Heart left ventricle (tissue), 16 donors: Measurements from ENCODE around the gene BCAR1. TPM values are rescaled to one million over a fixed set of nuclear protein-coding genes. Genes with fewer than 3 reads are reported as not detected.
A peak's percentile ranks its signal among the peaks of the same experiment; 100 is the strongest.

Source experiments
- ATAC-seq, 4 donors: fragments of 200-7000 bp; cut with Tn5 transposase; one replicate each; pipeline ENCODE4 v1.9.1; 2020 to 2022; ENCODE audit warnings: moderate library complexity in 4 of 4, mild to moderate bottlenecking in 3 of 4, moderate number of reproducible peaks in 1 of 4
- DNase-seq, 5 donors: peaks; one replicate each; pipeline ENCODE4 v3.0.0-alpha.2; 2020
- H3K27ac ChIP-seq, 12 donors: fragments of 200-600 bp; sonication (generic) in 4 of 12; one replicate each; pipeline versions ENCODE4 v1.5.0 to v1.8.0; 2016 to 2022; ENCODE audit warnings: mild to moderate bottlenecking in 2 of 12
- H3K27me3 ChIP-seq, 9 donors: fragments of 200-600 bp; sonication (generic) in 2 of 9; one replicate each; pipeline versions ENCODE4 v1.5.1 to v1.8.0; 2016 to 2022; ENCODE audit warnings: mild to moderate bottlenecking in 3 of 9
- H3K36me3 ChIP-seq, 9 donors: fragments of 200-600 bp; sonication (generic) in 2 of 9; one replicate each; pipeline versions ENCODE4 v1.5.0 to v1.8.0; 2018 to 2022; ENCODE audit warnings: mild to moderate bottlenecking in 2 of 9
- H3K4me1 ChIP-seq, 12 donors: fragments of 200-600 bp; sonication (generic) in 4 of 12; one replicate each; pipeline versions ENCODE4 v1.5.0 to v1.8.0; 2016 to 2022; ENCODE audit warnings: mild to moderate bottlenecking in 3 of 12
- H3K4me3 ChIP-seq, 12 donors: fragments of 200-600 bp; sonication (generic) in 4 of 12; one replicate each; pipeline versions ENCODE4 v1.5.0 to v1.8.0; 2017 to 2022; ENCODE audit warnings: mild to moderate bottlenecking in 9 of 12, moderate library complexity in 4 of 12
- H3K9me3 ChIP-seq, 12 donors: fragments of 200-600 bp; sonication (generic) in 4 of 12; one replicate each; pipeline versions ENCODE4 v1.5.0 to v1.8.0; 2016 to 2022; ENCODE audit warnings: mild to moderate bottlenecking in 1 of 12
- POLR2A ChIP-seq, 2 donors: fragments of 450-650 bp; IDR thresholded peaks; one replicate each; pipeline ENCODE4 v1.6.1; 2017; ENCODE audit warnings: antibody characterized with exemption in 2 of 2, mild to moderate bottlenecking in 2 of 2, moderate library complexity in 2 of 2
- WGBS, 4 donors: extraction: QIAGEN DNeasy Blood & Tissue Kit in 2 of 4; methylation state at CpG; one replicate each; pipeline versions ENCODE4 v1.1.5 to v1.1.7; 2013 to 2018; 5-methylcytosine and 5-hydroxymethylcytosine counted together
- intact Hi-C, 10 donors: fragments of 100-400 bp; cut with DNase I; formaldehyde crosslinking; loops; one replicate each; pipeline versions ENCODE4 v1.11.1 to v1.14.2; 2022
- polyA plus RNA-seq, 2 donors: library from polyadenylated mRNA; stranded (reverse); fragments of 200-250 nt; gene quantifications; one replicate each; pipeline ENCODE4 v1.2.3, GENCODE V29; 2013
- total RNA-seq, 9 donors: library from RNA; depleted of rRNA in 2 of 9; stranded (reverse); fragments of >200 nt in 2 of 9; fragmentation: NEBNext Ultra II Directional in 3 of 9; extraction: Animal tissue kit (Norgen Biotek cat#: 25700) in 3 of 9; gene quantifications; one replicate each; pipeline versions ENCODE4 v1.1.0 to v1.2.4, GENCODE V29; 2016 to 2023
- TF ChIP-seq, protein P1 (sequence below), 12 donors: fragments of 200-600 bp; sonication (generic) in 4 of 12; IDR thresholded peaks; one replicate each; pipeline versions ENCODE4 v1.5.0 to v1.8.0; 2018 to 2022; ENCODE audit warnings: antibody characterized with exemption in 12 of 12, mild to moderate bottlenecking in 5 of 12
- donor health status: ischemic (EF 13 %, LVEDD 7.1; RV severe dilation, severe dysfunction).
- donor health status: healthy with polysubstance abuse.
- donor health status: DM: no; HTN: yes; CAD: no.
- donor health status: DM: no; HTN: no; CAD: no.
- donor health status: ischemic (EF 25% LVEDD 6.9; RV normal size, moderate dysfunction).
- donor health status: ischemic (EF 25% LVEDD 5.7; RV mildly dilated, moderate dysfunction).
- donor health status: healthy.
- donor health status: DM: yes; HTN: yes; CAD: no.
- donor health status: ischemic (EF 35%, LVEDD 5.7; RV mildly dilated, moderate dysfunction).
- donor health status: nonischemic (EF 11% LVEDD 7.7; RV severe dilation, severe dysfunction).
- donor health status: DM: yes; HTN: yes; CAD: no.
- donor health status: PGD.
- donor health status: ischemic (EF 29% LVEDD 5.4; RV normal size, mild dysfunction).
- donor health status: nonischemic (EF 23%, LVEDD 6.1; RV moderate dilation, normal function).

The BCAR1 gene
- total and polyA plus RNA-seq, 11 donors, result 51.4 to 129 (median 72.0) TPM

DNA sequence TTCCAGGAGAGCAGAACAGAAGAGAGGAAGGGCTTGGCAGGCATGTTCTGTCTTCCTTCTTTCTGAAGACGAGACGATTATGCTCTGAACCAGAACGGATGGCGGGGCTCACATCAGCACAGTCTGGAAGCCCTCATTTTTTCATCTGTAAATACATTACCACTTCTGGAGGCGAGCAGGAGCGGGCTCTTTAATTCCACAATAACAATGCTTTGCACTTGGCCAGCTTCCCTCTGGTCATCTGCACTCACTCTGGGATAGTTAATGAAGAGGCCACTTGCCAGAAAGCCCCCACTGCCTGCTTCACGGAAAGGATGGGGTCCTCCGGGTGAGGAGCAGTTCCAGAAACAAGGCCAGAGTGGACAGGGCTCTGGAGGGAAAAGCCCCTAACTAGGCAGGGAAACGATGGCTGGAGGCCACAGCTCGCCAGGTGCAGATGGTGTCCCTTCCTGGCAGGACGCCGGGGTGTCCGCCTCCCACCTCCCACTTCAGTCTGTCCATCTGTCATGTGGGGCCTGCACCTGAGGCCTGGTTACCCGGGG is 13.1 kb upstream of the BCAR1 start:
- peak in 2 of 4 donors; percentile 6 to 38 for ATAC-seq
- no peak for TF ChIP-seq POLR2A (IDR thresholded peaks at IDR 0.05)
- TF ChIP-seq, protein P1, sequence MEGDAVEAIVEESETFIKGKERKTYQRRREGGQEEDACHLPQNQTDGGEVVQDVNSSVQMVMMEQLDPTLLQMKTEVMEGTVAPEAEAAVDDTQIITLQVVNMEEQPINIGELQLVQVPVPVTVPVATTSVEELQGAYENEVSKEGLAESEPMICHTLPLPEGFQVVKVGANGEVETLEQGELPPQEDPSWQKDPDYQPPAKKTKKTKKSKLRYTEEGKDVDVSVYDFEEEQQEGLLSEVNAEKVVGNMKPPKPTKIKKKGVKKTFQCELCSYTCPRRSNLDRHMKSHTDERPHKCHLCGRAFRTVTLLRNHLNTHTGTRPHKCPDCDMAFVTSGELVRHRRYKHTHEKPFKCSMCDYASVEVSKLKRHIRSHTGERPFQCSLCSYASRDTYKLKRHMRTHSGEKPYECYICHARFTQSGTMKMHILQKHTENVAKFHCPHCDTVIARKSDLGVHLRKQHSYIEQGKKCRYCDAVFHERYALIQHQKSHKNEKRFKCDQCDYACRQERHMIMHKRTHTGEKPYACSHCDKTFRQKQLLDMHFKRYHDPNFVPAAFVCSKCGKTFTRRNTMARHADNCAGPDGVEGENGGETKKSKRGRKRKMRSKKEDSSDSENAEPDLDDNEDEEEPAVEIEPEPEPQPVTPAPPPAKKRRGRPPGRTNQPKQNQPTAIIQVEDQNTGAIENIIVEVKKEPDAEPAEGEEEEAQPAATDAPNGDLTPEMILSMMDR (IDR thresholded peaks at IDR 0.05), result no peak
- intact Hi-C loops, result loop anchor here in 3 of 10 donors (2.0 to 5.0 kb wide), 2 partner anchors 40 to 43 kb away; no protein-coding TSS in a partner anchor
- 6 to 17% (median 14%) methylated on average over 8 to 14 of the region's 14 CpGs for WGBS, 4 donors
- Histone ChIP-seq H3K27me3 (peaks cover 0 to 50% (median 0%) of the 10 kb centered on the region in 9 donors), H3K4me3 (peak overlapping the region; percentile 70 to 100 (median 94)), H3K27ac (peak overlapping the region; percentile 84 to 99 (median 96)), H3K4me1 (peaks cover 27 to 80% (median 55%) of the 10 kb centered on the region in 12 donors), H3K9me3 (no peaks in the 10 kb centered on the region), H3K36me3 (peaks cover 0 to 5% (median 0%) of the 10 kb centered on the region in 9 donors)
- peak in 3 of 5 donors; percentile 32 to 62 (median 60) for DNase-seq

DNA sequence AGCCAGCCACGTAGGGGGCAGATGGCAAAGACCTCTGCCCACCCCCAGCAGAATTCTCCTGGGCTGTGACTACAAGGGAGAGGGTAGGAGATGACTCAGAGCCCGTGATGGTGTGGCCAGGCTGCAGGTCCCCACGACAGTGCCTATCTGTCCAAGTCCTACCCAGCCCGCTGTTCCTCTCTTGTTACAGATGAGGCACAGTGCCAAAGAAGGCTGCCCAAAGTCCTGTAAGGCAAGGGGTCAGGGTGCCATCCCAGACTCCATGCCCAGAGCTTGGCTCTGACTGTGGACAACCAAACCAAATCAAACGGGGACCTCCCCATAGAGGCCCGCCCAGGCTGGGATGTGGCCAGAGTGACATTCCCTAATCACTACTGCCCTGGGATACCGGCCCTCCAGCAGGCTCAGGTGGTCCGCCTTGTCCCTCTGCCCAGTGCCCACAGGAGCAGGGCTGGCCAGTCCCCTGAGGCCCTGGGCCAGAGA is 12.6 kb upstream of the BCAR1 start:
- H3K36me3 ChIP-seq, result peaks cover 0 to 5% (median 0%) of the 10 kb centered on the region in 9 donors
- ATAC-seq (peak; percentile 26 to 48 (median 39)), DNase-seq (peak in 3 of 5 donors; percentile 52 to 79 (median 64))
- 6 to 25% (median 14%) methylated on average over 4 to 8 of the region's 8 CpGs for WGBS, 4 donors
- intact Hi-C loops, result loop anchor here in 4 of 10 donors (1.0 to 5.0 kb wide), 3 partner anchors 12 to 43 kb away; no protein-coding TSS in a partner anchor
- no peaks in the 10 kb centered on the region for H3K9me3 ChIP-seq
- TF ChIP-seq, protein P1 (IDR thresholded peaks at IDR 0.05), result no peak
- no peak for TF ChIP-seq POLR2A (IDR thresholded peaks at IDR 0.05)
- peak overlapping the region; percentile 28 to 99 (median 96) for H3K27ac ChIP-seq
- peaks cover 0 to 51% (median 0%) of the 10 kb centered on the region in 9 donors for H3K27me3 ChIP-seq
- H3K4me1 ChIP-seq, result peaks cover 27 to 82% (median 56%) of the 10 kb centered on the region in 12 donors
- H3K4me3 ChIP-seq, result peak overlapping the region in 11 of 12 donors; percentile 70 to 100 (median 98)

DNA sequence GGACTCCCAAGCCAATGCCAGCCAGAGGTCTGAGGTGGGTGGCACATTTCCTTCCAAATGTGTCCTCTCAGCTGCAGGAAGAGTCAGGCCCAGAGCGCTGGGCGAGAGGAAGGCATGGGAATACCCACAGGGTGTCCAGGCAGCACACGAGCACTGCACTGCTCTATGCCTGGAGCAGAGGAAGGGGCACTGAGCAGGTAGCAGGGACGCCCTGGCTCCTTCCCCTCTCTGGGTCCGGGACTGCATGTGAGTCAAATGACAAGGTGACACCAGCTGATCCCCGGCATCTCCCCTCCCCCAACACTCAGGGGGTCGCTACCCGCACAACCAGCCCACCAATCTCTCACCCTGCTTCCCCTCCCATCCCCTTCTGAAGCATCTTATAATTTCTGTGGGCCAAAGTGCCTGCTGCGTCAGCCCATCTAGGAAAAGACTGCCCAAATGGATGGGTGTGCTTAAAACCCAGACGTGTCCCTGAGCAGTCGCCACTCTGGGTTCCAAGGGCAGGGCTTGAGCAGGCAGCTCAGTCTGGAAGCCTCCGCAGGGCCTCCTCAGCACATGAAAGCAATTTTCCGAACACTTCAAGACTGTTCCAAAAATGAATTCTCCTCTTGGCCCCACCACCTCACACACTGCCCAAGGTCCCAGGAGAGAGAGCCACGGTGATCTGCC is 12.0 kb upstream of the BCAR1 start:
- H3K9me3 ChIP-seq, result no peaks in the 10 kb centered on the region
- ATAC-seq, result no peak
- H3K27ac ChIP-seq, result peak overlapping the region; percentile 28 to 99 (median 96)
- intact Hi-C loops, result loop anchor here in 3 of 10 donors (1.0 to 5.0 kb wide), 2 partner anchors 11 to 44 kb away; no protein-coding TSS in a partner anchor
- H3K4me3 ChIP-seq, result peak overlapping the region in 10 of 12 donors; percentile 76 to 100 (median 98)
- TF ChIP-seq, protein P1 (IDR thresholded peaks at IDR 0.05), result no peak
- TF ChIP-seq POLR2A (IDR thresholded peaks at IDR 0.05), result no peak
- peaks cover 27 to 88% (median 60%) of the 10 kb centered on the region in 12 donors for H3K4me1 ChIP-seq
- H3K36me3 ChIP-seq, result peaks cover 0 to 5% (median 0%) of the 10 kb centered on the region in 9 donors
- peak in 3 of 5 donors; percentile 12 to 55 (median 37) for DNase-seq
- H3K27me3 ChIP-seq, result peaks cover 0 to 56% (median 0%) of the 10 kb centered on the region in 9 donors
- WGBS, 4 donors, result 49 to 59% (median 54%) methylated on average over 9 to 14 of the region's 14 CpGs

DNA sequence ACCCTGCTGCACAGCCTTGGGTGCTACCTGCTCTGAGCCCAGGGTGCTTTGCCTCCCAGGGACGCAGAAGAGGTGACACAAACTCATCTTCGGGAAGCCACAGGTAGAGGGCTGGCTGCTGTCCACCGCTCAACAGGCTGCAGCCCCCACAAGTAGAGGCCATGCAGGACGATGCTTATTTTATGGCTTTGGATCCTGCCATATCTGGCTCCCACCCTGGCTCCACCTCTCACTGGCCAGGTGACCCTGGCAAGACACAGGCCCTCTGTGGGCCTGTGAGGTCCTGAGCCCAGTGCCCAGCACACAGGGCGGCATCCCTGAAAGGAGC is 11.3 kb upstream of the BCAR1 start:
- intact Hi-C loops, result loop anchor here in 3 of 10 donors (1.0 to 5.0 kb wide), 2 partner anchors 10 to 45 kb away; no protein-coding TSS in a partner anchor
- Histone ChIP-seq H3K27me3 (peaks cover 0 to 52% (median 0%) of the 10 kb centered on the region in 9 donors), H3K27ac (peak overlapping the region in 10 of 12 donors; percentile 92 to 99 (median 97)), H3K4me1 (peaks cover 33 to 88% (median 65%) of the 10 kb centered on the region in 12 donors), H3K36me3 (peaks cover 0 to 5% (median 0%) of the 10 kb centered on the region in 9 donors), H3K4me3 (peak overlapping the region in 4 of 12 donors; percentile 4 to 100 (median 42)), H3K9me3 (no peaks in the 10 kb centered on the region)
- WGBS, 4 donors, result 54 to 71% (median 63%) methylated on average over 2 to 5 of the region's 5 CpGs
- TF ChIP-seq POLR2A (IDR thresholded peaks at IDR 0.05), result no peak
- TF ChIP-seq, protein P1 (IDR thresholded peaks at IDR 0.05), result no peak
- DNase-seq (no peak), ATAC-seq (no peak)
